HCT116 (cell line): ENCODE results near the gene ZSWIM4. TPM values are rescaled to one million over a fixed set of nuclear protein-coding genes. Genes with fewer than 3 reads are reported as not detected.

Experiments
- ATAC-seq: fragments of 200-7000 bp; cut with Tn5 transposase; 2 replicates; pipeline ENCODE4 v1.9.1; 2020; ENCODE audit warnings: mild to moderate bottlenecking, moderate library complexity
- BruUV-seq: library from RNA; stranded (reverse); fragments of 400-500 nt; replicated peaks from 2 replicates; lab custom pipeline; 2021; lab: Mats Ljungman, UMichigan
- CTCF ChIA-PET: fragments of 300-600 bp; sonication (Branson Sonifier 250); formaldehyde crosslinking; loops from one replicate; lab custom pipeline; 2021; ENCODE audit warnings: antibody characterized with exemption; lab: Charles Lee
- POLR2A ChIA-PET: fragments of 300-600, 350-600 bp; sonication (Branson Sonifier 250); formaldehyde crosslinking; loops from one replicate; lab custom pipeline; 2021; ENCODE audit warnings: antibody characterized with exemption; lab: Charles Lee
- RAD21 ChIA-PET, 2 experiments: fragments of 300-600 bp; sonication (Branson Sonifier 250); formaldehyde crosslinking; loops; one replicate each; lab custom pipeline; 2023; ENCODE audit warnings: low total read pairs in 2 of 2; ENCODE audit not compliant: uncharacterized antibody in 2 of 2, unreplicated experiment in 2 of 2, low non-redundant PET in 1 of 2; lab: Charles Lee
- DNase-seq: peaks from one replicate; pipeline ENCODE4 v3.0.0-alpha.2; 2010; ENCODE audit warnings: low read depth, low spot score
- H2AFZ ChIP-seq: fragments of 200-600 bp; shearing (Covaris generic), sonication (generic); 2 replicates; pipeline ENCODE4 v1.6.1; 2017; ENCODE audit warnings: low read depth, mixed run types, mixed read lengths, antibody characterized with exemption, low read length; ENCODE audit not compliant: poor library complexity, severe bottlenecking
- H3K27ac ChIP-seq: 2 replicates; pipeline ENCODE4 v1.5.1; 2012; ENCODE audit warnings: low read depth, low read length
- H3K27me3 ChIP-seq: fragments of 200-600 bp; sonication (generic); 2 replicates; pipeline ENCODE4 v1.6.1; 2016; ENCODE audit warnings: mixed run types, low read length, mixed read lengths; ENCODE audit not compliant: insufficient read depth
- H3K36me3 ChIP-seq, 2 experiments: fragments of 200-500 bp in 1 of 2; fragments of 200-600 bp in 1 of 2; sonication (Bioruptor generic) in 1 of 2; sonication (generic) in 1 of 2; 2 replicates each; pipeline versions ENCODE4 v1.5.1 to v1.6.1; 2014 to 2016; ENCODE audit warnings: low read length in 2 of 2, inconsistent platforms in 1 of 2, mixed read lengths in 1 of 2, mixed run types in 1 of 2; ENCODE audit not compliant: insufficient read depth in 2 of 2, control insufficient read depth in 1 of 2
- H3K4me1 ChIP-seq, 2 experiments: fragments of 200-600 bp in 1 of 2; sonication (generic) in 1 of 2; 2 replicates each; pipeline versions ENCODE4 v1.5.1 to v1.6.1; 2012 to 2017; ENCODE audit warnings: low read length in 2 of 2, inconsistent platforms in 1 of 2, mild to moderate bottlenecking in 1 of 2, mixed read lengths in 1 of 2, mixed run types in 1 of 2, moderate library complexity in 1 of 2; ENCODE audit not compliant: insufficient read depth in 2 of 2, control insufficient read depth in 1 of 2
- H3K4me2 ChIP-seq: fragments of 200-600 bp; sonication (generic); 2 replicates; pipeline ENCODE4 v1.6.1; 2017; ENCODE audit warnings: mixed run types, low read length, mixed read lengths
- H3K4me3 ChIP-seq, 2 experiments: fragments of 200-600 bp in 1 of 2; sonication (generic) in 1 of 2; replicated peaks in 1 of 2; 2 replicates each; pipeline ENCODE4 v1.5.1; 2011 to 2016; ENCODE audit warnings: low read length in 2 of 2, control low read depth in 1 of 2, low read depth in 1 of 2, mild to moderate bottlenecking in 1 of 2, mixed read lengths in 1 of 2, mixed run types in 1 of 2
- H3K79me2 ChIP-seq: fragments of 200-600 bp; sonication (generic); 2 replicates; pipeline ENCODE4 v1.6.1; 2017; ENCODE audit warnings: mild to moderate bottlenecking, mixed run types, low read length, moderate library complexity, mixed read lengths; ENCODE audit not compliant: insufficient read depth
- H3K9ac ChIP-seq: fragments of 200-600 bp; sonication (generic); 2 replicates; pipeline ENCODE4 v1.6.1; 2016; ENCODE audit warnings: low read length, mixed read lengths
- H3K9me2 ChIP-seq: fragments of 200-600 bp; sonication (generic), shearing (Covaris generic); 2 replicates; pipeline ENCODE4 v1.6.1; 2017; ENCODE audit warnings: mixed run types, mild to moderate bottlenecking, moderate library complexity; ENCODE audit not compliant: insufficient read depth
- H3K9me3 ChIP-seq, 2 experiments: fragments of 200-500 bp in 1 of 2; fragments of 200-600 bp in 1 of 2; sonication (Bioruptor generic) in 1 of 2; sonication (generic) in 1 of 2; 2 replicates each; pipeline ENCODE4 v1.6.1; 2014 to 2017; ENCODE audit warnings: low read length in 2 of 2, mixed read lengths in 2 of 2, inconsistent platforms in 1 of 2, low read depth in 1 of 2, mild to moderate bottlenecking in 1 of 2, mixed run types in 1 of 2, moderate library complexity in 1 of 2; ENCODE audit not compliant: control insufficient read depth in 1 of 2, insufficient read depth in 1 of 2
- H4K20me1 ChIP-seq: fragments of 200-600 bp; sonication (generic), shearing (Covaris generic); 2 replicates; pipeline ENCODE4 v1.6.1; 2017; ENCODE audit warnings: mixed run types, mild to moderate bottlenecking, moderate library complexity; ENCODE audit not compliant: insufficient read depth
- EGR1 ChIP-seq: IDR thresholded peaks from 2 replicates; pipeline ENCODE4 v1.6.1; 2012; ENCODE audit warnings: low read depth
- EZH2 ChIP-seq: fragments of 200-600 bp; sonication (generic); IDR thresholded peaks from 2 replicates; pipeline ENCODE4 v1.6.1; 2017; ENCODE audit warnings: antibody characterized with exemption, mixed run types
- EZH2phosphoT487 ChIP-seq: fragments of 200-600 bp; IDR thresholded peaks from 2 replicates; pipeline ENCODE4 v1.6.1; 2018; ENCODE audit warnings: antibody characterized with exemption, borderline replicate concordance
- FOSL1 ChIP-seq: IDR thresholded peaks from 2 replicates; pipeline ENCODE4 v1.6.1; 2012; ENCODE audit warnings: low read depth
- JUND ChIP-seq: IDR thresholded peaks from 2 replicates; pipeline ENCODE4 v1.6.1; 2012
- POLR2AphosphoS5 ChIP-seq: IDR thresholded peaks from 2 replicates; pipeline ENCODE4 v1.6.1; 2011; ENCODE audit warnings: mild to moderate bottlenecking, low read depth, low read length, moderate library complexity
- RAD21 ChIP-seq: IDR thresholded peaks from 2 replicates; pipeline ENCODE4 v1.6.1; 2012; ENCODE audit warnings: low read depth, mild to moderate bottlenecking
- TCF7L2 ChIP-seq: IDR thresholded peaks from 2 replicates; pipeline ENCODE4 v1.7.0; 2011; ENCODE audit warnings: borderline replicate concordance, inconsistent platforms; ENCODE audit not compliant: insufficient read depth, insufficient read length; ENCODE audit errors: extremely low read depth
- YY1 ChIP-seq: IDR thresholded peaks from 2 replicates; pipeline ENCODE4 v1.6.1; 2011; ENCODE audit warnings: low read length, low read depth, moderate library complexity, mild to moderate bottlenecking; ENCODE audit not compliant: insufficient replicate concordance; ENCODE audit errors: extremely low read depth
- ZFX ChIP-seq: fragments of 450-650 bp; IDR thresholded peaks from 2 replicates; pipeline ENCODE4 v1.6.1; 2017
- intact Hi-C: fragments of 100-400 bp; cut with micrococcal nuclease; formaldehyde crosslinking; loops from 2 replicates; pipeline ENCODE4 v1.10.0; 2022
- total RNA-seq: library from RNA; stranded (reverse); gene quantifications from one replicate; pipeline ENCODE4 v1.2.1, GENCODE V29; 2021; ENCODE audit not compliant: unreplicated experiment
- TF ChIP-seq, protein P1 (sequence below): IDR thresholded peaks from 2 replicates; pipeline ENCODE4 v1.6.1; 2012; ENCODE audit warnings: low read depth
- TF ChIP-seq, protein P2 (sequence below): IDR thresholded peaks from 2 replicates; pipeline ENCODE4 v1.6.1; 2012
- TF ChIP-seq, protein P3 (sequence below): IDR thresholded peaks from 2 replicates; pipeline ENCODE4 v1.6.1; 2011; ENCODE audit warnings: mild to moderate bottlenecking, low read length, moderate library complexity; ENCODE audit not compliant: insufficient replicate concordance; ENCODE audit errors: extremely low read depth
- TF ChIP-seq, protein P4 (sequence below): IDR thresholded peaks from 2 replicates; pipeline ENCODE4 v1.6.1; 2012

Gene ZSWIM4
- total RNA-seq, 1 experiment from 2014 or later, result 9.8 TPM

DNA sequence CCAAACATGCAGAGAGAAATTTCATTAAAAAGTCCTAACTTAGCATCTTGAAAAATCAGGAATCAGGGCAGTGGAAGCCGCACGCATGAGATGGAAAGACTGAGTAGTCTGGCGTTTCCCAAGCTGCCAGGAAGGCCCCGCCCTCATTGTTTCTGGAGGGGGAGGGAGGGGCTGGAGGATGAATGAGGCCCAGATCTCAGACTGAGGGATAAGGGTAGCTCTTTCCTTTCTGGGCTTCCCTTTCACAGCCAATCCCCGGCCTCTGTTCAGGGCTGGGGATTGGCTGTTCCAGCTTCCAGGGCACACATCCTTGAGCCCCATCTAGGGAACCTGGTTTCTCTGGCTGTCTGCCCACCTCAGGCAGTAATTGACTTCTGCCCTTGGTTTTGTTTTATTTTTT is 13.7 kb upstream of the ZSWIM4 start:
- H3K27ac ChIP-seq, result no peak overlapping the region
- DNase-seq (peak; percentile 54), ATAC-seq (peak; percentile 65)
- H3K4me2 ChIP-seq, result peak overlapping the region; percentile 55
- H3K4me1 ChIP-seq, result peaks cover 28 to 40% of the 10 kb centered on the region in 2 experiments
- no peaks in the 10 kb centered on the region for H4K20me1 ChIP-seq
- H3K27me3 ChIP-seq, result no peaks in the 10 kb centered on the region
- CTCF ChIA-PET, result interaction anchor here (0.7 to 1.5 kb wide), 4 partner anchors 9 to 81 kb away, joined by 3 to 6 read pairs (median 3); no protein-coding TSS in a partner anchor
- intact Hi-C loops, result loop anchor here (10.0 kb wide), 1 partner anchor 293 kb away; the partner anchor contains the start of gene MISP3
- H3K9ac ChIP-seq, result peak overlapping the region; percentile 35; the same call in 1 of the 2 replicates
- no peak overlapping the region; a peak in 1 of 4 replicates for H3K4me3 ChIP-seq
- H3K9me3 ChIP-seq, result no peaks in the 10 kb centered on the region
- TF ChIP-seq, protein P1, sequence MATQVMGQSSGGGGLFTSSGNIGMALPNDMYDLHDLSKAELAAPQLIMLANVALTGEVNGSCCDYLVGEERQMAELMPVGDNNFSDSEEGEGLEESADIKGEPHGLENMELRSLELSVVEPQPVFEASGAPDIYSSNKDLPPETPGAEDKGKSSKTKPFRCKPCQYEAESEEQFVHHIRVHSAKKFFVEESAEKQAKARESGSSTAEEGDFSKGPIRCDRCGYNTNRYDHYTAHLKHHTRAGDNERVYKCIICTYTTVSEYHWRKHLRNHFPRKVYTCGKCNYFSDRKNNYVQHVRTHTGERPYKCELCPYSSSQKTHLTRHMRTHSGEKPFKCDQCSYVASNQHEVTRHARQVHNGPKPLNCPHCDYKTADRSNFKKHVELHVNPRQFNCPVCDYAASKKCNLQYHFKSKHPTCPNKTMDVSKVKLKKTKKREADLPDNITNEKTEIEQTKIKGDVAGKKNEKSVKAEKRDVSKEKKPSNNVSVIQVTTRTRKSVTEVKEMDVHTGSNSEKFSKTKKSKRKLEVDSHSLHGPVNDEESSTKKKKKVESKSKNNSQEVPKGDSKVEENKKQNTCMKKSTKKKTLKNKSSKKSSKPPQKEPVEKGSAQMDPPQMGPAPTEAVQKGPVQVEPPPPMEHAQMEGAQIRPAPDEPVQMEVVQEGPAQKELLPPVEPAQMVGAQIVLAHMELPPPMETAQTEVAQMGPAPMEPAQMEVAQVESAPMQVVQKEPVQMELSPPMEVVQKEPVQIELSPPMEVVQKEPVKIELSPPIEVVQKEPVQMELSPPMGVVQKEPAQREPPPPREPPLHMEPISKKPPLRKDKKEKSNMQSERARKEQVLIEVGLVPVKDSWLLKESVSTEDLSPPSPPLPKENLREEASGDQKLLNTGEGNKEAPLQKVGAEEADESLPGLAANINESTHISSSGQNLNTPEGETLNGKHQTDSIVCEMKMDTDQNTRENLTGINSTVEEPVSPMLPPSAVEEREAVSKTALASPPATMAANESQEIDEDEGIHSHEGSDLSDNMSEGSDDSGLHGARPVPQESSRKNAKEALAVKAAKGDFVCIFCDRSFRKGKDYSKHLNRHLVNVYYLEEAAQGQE, result no peak
- TF ChIP-seq EGR1 (no peak), EZH2phosphoT487 (no peak), TCF7L2 (no peak), EZH2 (no peak), YY1 (no peak), ZFX (no peak), POLR2AphosphoS5 (peak; percentile 38; the same call in 1 of the 2 replicates), FOSL1 (peak; percentile 30; the same call in 1 of the 2 replicates), JUND (no peak), RAD21 (no peak)
- TF ChIP-seq, protein P2, sequence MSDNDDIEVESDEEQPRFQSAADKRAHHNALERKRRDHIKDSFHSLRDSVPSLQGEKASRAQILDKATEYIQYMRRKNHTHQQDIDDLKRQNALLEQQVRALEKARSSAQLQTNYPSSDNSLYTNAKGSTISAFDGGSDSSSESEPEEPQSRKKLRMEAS, result no peak
- TF ChIP-seq, protein P3, sequence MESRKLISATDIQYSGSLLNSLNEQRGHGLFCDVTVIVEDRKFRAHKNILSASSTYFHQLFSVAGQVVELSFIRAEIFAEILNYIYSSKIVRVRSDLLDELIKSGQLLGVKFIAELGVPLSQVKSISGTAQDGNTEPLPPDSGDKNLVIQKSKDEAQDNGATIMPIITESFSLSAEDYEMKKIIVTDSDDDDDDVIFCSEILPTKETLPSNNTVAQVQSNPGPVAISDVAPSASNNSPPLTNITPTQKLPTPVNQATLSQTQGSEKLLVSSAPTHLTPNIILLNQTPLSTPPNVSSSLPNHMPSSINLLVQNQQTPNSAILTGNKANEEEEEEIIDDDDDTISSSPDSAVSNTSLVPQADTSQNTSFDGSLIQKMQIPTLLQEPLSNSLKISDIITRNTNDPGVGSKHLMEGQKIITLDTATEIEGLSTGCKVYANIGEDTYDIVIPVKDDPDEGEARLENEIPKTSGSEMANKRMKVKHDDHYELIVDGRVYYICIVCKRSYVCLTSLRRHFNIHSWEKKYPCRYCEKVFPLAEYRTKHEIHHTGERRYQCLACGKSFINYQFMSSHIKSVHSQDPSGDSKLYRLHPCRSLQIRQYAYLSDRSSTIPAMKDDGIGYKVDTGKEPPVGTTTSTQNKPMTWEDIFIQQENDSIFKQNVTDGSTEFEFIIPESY, result no peak
- TF ChIP-seq, protein P4, sequence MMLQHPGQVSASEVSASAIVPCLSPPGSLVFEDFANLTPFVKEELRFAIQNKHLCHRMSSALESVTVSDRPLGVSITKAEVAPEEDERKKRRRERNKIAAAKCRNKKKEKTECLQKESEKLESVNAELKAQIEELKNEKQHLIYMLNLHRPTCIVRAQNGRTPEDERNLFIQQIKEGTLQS, result no peak
- TF ChIP-seq, all 23 proteins: peak for 2
- Histone ChIP-seq H3K79me2 (peaks cover 16% of the 10 kb centered on the region; the same call in 1 of the 2 replicates), H3K9me2 (no peaks in the 10 kb centered on the region), H2AFZ (no peak overlapping the region), H3K36me3 (peaks cover 12 to 21% of the 10 kb centered on the region in 2 experiments; a peak in 3 of 4 replicates)
- RAD21 ChIA-PET, result no interaction called here
- POLR2A ChIA-PET, result interaction anchor here (1.0 kb wide), 1 partner anchor 13 kb away, joined by 6 read pairs; the partner anchor contains the start of gene ZSWIM4
- no TSS peak for BruUV-seq
